GM21360 (cell line): ENCODE measurements around the gene HACD4.

Source experiments
- ATAC-seq: cut with Tn5 transposase; IDR thresholded peaks from one replicate; pipeline ENCODE4 v1.9.1; 2021; ENCODE audit warnings: mild to moderate bottlenecking, moderate library complexity; ENCODE audit not compliant: unreplicated experiment

Gene HACD4

GRCh38 chr9:21031091-21031807, at the start of gene HACD4:
Gene HACD4, minus strand, starts transcription at chr9:21031640. Its CDS starts 50 bp downstream, at chr9:21031590.
- ATAC-seq: peak; percentile 63

- ATAC-seq: no peak
Measured at GRCh38 chr9:21080793-21081192, 49.4 kb upstream of the HACD4 start.

GRCh38 chr9:21078702-21079101, 47.3 kb upstream of the HACD4 start:
- no peak for ATAC-seq

GRCh38 chr9:21077781-21078180, 46.3 kb upstream of the HACD4 start, which contains the start of gene IFNB1:
Gene IFNB1, minus strand, starts transcription at chr9:21077942. Its CDS starts 73 bp downstream, at chr9:21077869.
- no peak for ATAC-seq

- no peak for ATAC-seq
Measured at GRCh38 chr9:21075484-21075883, 44.0 kb upstream of the HACD4 start.

GRCh38 chr9:21070906-21071305, 39.5 kb upstream of the HACD4 start:
- no peak for ATAC-seq

- no peak for ATAC-seq
Measured at GRCh38 chr9:21070171-21070571, 38.7 kb upstream of the HACD4 start.

- no peak for ATAC-seq
Measured at GRCh38 chr9:21060919-21061561, 29.6 kb upstream of the HACD4 start.

GRCh38 chr9:21056931-21057330, 25.5 kb upstream of the HACD4 start:
- ATAC-seq: no peak

GRCh38 chr9:21053851-21054250, 22.4 kb upstream of the HACD4 start:
- ATAC-seq: no peak

GRCh38 chr9:21047281-21047691, 15.8 kb upstream of the HACD4 start:
- no peak for ATAC-seq

- no peak for ATAC-seq
Measured at GRCh38 chr9:21043841-21044240, 12.4 kb upstream of the HACD4 start.

- ATAC-seq: no peak
Measured at GRCh38 chr9:21042466-21042865, 11.0 kb upstream of the HACD4 start.

- ATAC-seq: no peak
Measured at GRCh38 chr9:21039302-21039701, 7.9 kb upstream of the HACD4 start.

- ATAC-seq: no peak
Measured at GRCh38 chr9:21037278-21037677, 5.8 kb upstream of the HACD4 start.

GRCh38 chr9:21031808-21032183, 356 bp upstream of the HACD4 start:
- ATAC-seq: no peak

- peak; percentile 76 for ATAC-seq
Measured at GRCh38 chr9:21030389-21031035, 928 bp downstream of the HACD4 start.

- no peak for ATAC-seq
Measured at GRCh38 chr9:21029661-21030060, 1.8 kb downstream of the HACD4 start.

- ATAC-seq: no peak
Measured at GRCh38 chr9:21028466-21028865, 3.0 kb downstream of the HACD4 start.

- ATAC-seq: no peak
Measured at GRCh38 chr9:21027295-21027694, 4.1 kb downstream of the HACD4 start.

GRCh38 chr9:21023861-21024260, 7.6 kb downstream of the HACD4 start:
- ATAC-seq: no peak

GRCh38 chr9:21018177-21018576, 13.3 kb downstream of the HACD4 start:
- ATAC-seq: no peak
